Endothelial cell of umbilical vein (primary cell): ENCODE results near the gene DUSP14.

Experiments
- EZH2 ChIP-seq: IDR thresholded peaks from 2 replicates; pipeline ENCODE4 v1.6.1; 2012; ENCODE audit warnings: borderline replicate concordance, low read depth, mild to moderate bottlenecking, moderate library complexity, low read length, inconsistent platforms; ENCODE audit not compliant: severe bottlenecking
- FOS ChIP-seq: IDR thresholded peaks from 2 replicates; pipeline ENCODE4 v1.6.1; 2011; ENCODE audit warnings: mild to moderate bottlenecking, low read length, moderate library complexity, borderline replicate concordance; ENCODE audit not compliant: insufficient read depth
- GATA2 ChIP-seq: IDR thresholded peaks from 2 replicates; pipeline ENCODE4 v1.7.0; 2011; ENCODE audit warnings: low read depth, mild to moderate bottlenecking, moderate library complexity, mixed read lengths, low read length; ENCODE audit not compliant: insufficient read length, insufficient read depth
- JUN ChIP-seq: IDR thresholded peaks from 2 replicates; pipeline ENCODE4 v1.6.1; 2011; ENCODE audit warnings: borderline replicate concordance, low read depth; ENCODE audit not compliant: insufficient read length, insufficient read depth
- MYC ChIP-seq: IDR thresholded peaks from one replicate; pipeline ENCODE4 v1.6.1; 2011; ENCODE audit warnings: mild to moderate bottlenecking, low read depth, low read length
- POLR2A ChIP-seq: IDR thresholded peaks from 2 replicates; pipeline ENCODE4 v1.6.1; 2012; ENCODE audit warnings: low read depth, mild to moderate bottlenecking, control low read depth, low read length
- POLR2AphosphoS5 ChIP-seq: IDR thresholded peaks from 2 replicates; pipeline ENCODE4 v1.6.1; 2012; ENCODE audit warnings: low read depth, mild to moderate bottlenecking, control low read depth, low read length, moderate library complexity; ENCODE audit not compliant: insufficient read depth
- TF ChIP-seq, protein P1 (sequence below), 2 donors: IDR thresholded peaks; 1 replicate in 1 of 2; 2 replicates in 1 of 2; pipeline ENCODE4 v1.5.1; 2011; ENCODE audit warnings: low read length in 2 of 2, mild to moderate bottlenecking in 2 of 2, moderate library complexity in 2 of 2, control low read depth in 1 of 2, inconsistent platforms in 1 of 2, low read depth in 1 of 2; ENCODE audit not compliant: insufficient read depth in 1 of 2; ENCODE audit errors: extremely low read depth in 1 of 2
- TF ChIP-seq, protein P2 (sequence below): IDR thresholded peaks from 2 replicates; pipeline ENCODE4 v1.6.1; 2011; ENCODE audit not compliant: insufficient read depth, insufficient read length

DNA sequence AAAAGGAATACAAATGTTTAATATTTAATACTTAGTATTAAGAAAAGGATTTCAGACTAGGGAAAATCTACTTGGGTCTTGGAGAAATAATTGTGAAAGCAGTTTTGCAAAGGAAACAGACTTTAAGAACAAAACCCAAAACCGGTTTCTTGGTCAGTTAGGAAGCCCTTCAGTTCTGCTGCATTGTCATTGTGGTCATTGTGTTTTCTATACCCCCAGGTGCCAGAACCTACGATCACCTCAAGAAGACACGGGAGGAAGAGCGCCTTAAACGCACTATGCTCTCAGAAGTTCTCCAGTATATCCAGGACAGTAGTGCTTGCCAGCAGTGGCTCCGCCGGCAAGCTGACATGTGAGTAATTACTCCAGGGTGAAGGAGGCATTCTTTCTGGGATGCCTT, 19.5 kb upstream of the DUSP14 start:
- no peak for TF ChIP-seq POLR2AphosphoS5
- TF ChIP-seq, protein P1, sequence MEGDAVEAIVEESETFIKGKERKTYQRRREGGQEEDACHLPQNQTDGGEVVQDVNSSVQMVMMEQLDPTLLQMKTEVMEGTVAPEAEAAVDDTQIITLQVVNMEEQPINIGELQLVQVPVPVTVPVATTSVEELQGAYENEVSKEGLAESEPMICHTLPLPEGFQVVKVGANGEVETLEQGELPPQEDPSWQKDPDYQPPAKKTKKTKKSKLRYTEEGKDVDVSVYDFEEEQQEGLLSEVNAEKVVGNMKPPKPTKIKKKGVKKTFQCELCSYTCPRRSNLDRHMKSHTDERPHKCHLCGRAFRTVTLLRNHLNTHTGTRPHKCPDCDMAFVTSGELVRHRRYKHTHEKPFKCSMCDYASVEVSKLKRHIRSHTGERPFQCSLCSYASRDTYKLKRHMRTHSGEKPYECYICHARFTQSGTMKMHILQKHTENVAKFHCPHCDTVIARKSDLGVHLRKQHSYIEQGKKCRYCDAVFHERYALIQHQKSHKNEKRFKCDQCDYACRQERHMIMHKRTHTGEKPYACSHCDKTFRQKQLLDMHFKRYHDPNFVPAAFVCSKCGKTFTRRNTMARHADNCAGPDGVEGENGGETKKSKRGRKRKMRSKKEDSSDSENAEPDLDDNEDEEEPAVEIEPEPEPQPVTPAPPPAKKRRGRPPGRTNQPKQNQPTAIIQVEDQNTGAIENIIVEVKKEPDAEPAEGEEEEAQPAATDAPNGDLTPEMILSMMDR (IDR thresholded peaks at IDR 0.05; ENCODE audit: extremely low read depth in 1 of 2, insufficient read depth in 1 of 2, low read depth in 1 of 2, low read length in 2 of 2), result no peak
- TF ChIP-seq POLR2A, result no peak
- TF ChIP-seq EZH2, result no peak
- TF ChIP-seq JUN, result no peak
- TF ChIP-seq MYC, result no peak
- TF ChIP-seq, protein P2, sequence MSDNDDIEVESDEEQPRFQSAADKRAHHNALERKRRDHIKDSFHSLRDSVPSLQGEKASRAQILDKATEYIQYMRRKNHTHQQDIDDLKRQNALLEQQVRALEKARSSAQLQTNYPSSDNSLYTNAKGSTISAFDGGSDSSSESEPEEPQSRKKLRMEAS, result no peak
- TF ChIP-seq FOS, result no peak
- TF ChIP-seq GATA2, result no peak
